ENCODE data around the gene MPL.

DNA sequence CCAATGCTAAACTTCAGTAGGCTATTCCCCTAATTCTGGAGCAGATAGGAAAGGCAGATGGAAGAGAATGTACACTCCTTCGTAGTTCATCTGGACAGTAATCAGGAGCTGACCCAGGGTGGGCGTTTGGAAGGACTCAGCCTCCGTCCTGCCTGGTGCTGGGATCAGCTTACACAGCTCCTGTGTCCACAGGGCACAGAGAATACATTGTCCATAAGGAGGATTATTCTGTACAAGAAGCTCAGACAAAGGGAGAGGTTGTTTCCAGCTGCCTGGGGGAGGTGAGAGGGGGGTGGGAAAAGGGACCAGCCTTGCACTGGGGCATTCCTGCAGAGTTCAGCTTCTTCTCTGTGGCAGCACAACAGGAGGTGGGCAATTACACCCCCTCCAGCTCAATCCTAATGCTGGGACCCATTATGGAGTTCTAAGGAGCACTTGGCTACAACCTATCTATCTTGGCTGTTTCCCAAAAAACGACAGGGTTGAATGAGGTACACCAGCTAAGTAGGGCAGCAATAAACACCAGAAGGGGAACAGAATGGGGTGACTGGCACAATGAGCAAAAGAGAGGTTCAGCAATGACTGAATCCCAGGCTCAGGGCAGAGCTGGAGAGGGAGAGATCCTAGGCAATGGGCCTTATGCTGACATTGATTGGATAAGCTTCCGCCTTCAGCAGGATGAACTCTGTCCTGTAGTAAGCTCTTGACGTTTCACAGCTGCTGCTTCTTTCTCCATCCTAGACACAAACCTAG lies 44.6 kb downstream of the MPL start:
- TF ChIP-seq, protein P1, sequence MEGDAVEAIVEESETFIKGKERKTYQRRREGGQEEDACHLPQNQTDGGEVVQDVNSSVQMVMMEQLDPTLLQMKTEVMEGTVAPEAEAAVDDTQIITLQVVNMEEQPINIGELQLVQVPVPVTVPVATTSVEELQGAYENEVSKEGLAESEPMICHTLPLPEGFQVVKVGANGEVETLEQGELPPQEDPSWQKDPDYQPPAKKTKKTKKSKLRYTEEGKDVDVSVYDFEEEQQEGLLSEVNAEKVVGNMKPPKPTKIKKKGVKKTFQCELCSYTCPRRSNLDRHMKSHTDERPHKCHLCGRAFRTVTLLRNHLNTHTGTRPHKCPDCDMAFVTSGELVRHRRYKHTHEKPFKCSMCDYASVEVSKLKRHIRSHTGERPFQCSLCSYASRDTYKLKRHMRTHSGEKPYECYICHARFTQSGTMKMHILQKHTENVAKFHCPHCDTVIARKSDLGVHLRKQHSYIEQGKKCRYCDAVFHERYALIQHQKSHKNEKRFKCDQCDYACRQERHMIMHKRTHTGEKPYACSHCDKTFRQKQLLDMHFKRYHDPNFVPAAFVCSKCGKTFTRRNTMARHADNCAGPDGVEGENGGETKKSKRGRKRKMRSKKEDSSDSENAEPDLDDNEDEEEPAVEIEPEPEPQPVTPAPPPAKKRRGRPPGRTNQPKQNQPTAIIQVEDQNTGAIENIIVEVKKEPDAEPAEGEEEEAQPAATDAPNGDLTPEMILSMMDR (IDR thresholded peaks at IDR 0.05; ENCODE audit: poor library complexity), result no peak
- no peak for TF ChIP-seq EZH2phosphoT487 (IDR thresholded peaks at IDR 0.05; ENCODE audit: low read depth, severe bottlenecking, unreplicated experiment)

Data from hepatocyte (in vitro differentiated cells).